Gastroesophageal sphincter (tissue), 4 donors: ENCODE measurements around the gene OR2B2. TPM values are rescaled to one million over a fixed set of nuclear protein-coding genes. Genes with fewer than 3 reads are reported as not detected.
"Not testable (repeated sequence)": the region's sequence is repeated elsewhere in the genome, so short reads cannot be mapped to it uniquely, and the experiment has no call there.

Source experiments
- ATAC-seq: fragments of 150-250 bp; one replicate; pipeline ENCODE4 v1.9.1; 2016; ENCODE audit warnings: mild to moderate bottlenecking, moderate library complexity
- H3K27ac ChIP-seq, 4 donors: fragments of 200-600 bp; sonication (generic) in 3 of 4; 1 replicate in 3 of 4; 2 replicates in 1 of 4; pipeline ENCODE4 v1.5.1; 2016 to 2019
- H3K27me3 ChIP-seq: fragments of 200-600 bp; sonication (generic); one replicate; pipeline ENCODE4 v1.5.1; 2019
- H3K36me3 ChIP-seq, 2 donors: fragments of 200-600 bp; sonication (generic); one replicate each; pipeline ENCODE4 v1.5.1; 2019; ENCODE audit warnings: control low read depth in 1 of 2
- H3K4me1 ChIP-seq, 3 donors: fragments of 200-600 bp; sonication (generic); 1 replicate in 2 of 3; 2 replicates in 1 of 3; pipeline ENCODE4 v1.5.1; 2016 to 2019; ENCODE audit warnings: control low read depth in 2 of 3
- H3K4me3 ChIP-seq, 2 donors: fragments of 200-600 bp; sonication (generic); one replicate each; pipeline ENCODE4 v1.5.1; 2019; ENCODE audit warnings: mild to moderate bottlenecking in 1 of 2, moderate library complexity in 1 of 2
- H3K9me3 ChIP-seq, 3 donors: fragments of 200-600 bp; sonication (generic); one replicate each; pipeline ENCODE4 v1.5.1; 2017 to 2019; ENCODE audit warnings: control low read depth in 2 of 3
- CTCF ChIP-seq, 4 experiments: fragments of 200-600 bp in 2 of 4; fragments of 450-650 bp in 2 of 4; sonication (generic) in 1 of 4; IDR thresholded peaks; one replicate each; pipeline ENCODE4 v1.5.1; 2017 to 2019; ENCODE audit warnings: antibody characterized with exemption in 4 of 4, mild to moderate bottlenecking in 2 of 4, moderate library complexity in 2 of 4
- EP300 ChIP-seq: sonication (generic); formaldehyde crosslinking; IDR thresholded peaks from one replicate; pipeline ENCODE4 v1.6.1; 2017; ENCODE audit warnings: antibody characterized with exemption, mild to moderate bottlenecking
- POLR2A ChIP-seq, 2 donors: fragments of 450-650 bp; IDR thresholded peaks; one replicate each; pipeline ENCODE4 v1.6.1; 2017; ENCODE audit warnings: antibody characterized with exemption in 2 of 2, mild to moderate bottlenecking in 2 of 2, moderate library complexity in 1 of 2
- POLR2AphosphoS5 ChIP-seq: sonication (generic); formaldehyde crosslinking; IDR thresholded peaks from one replicate; pipeline ENCODE4 v1.6.1; 2017; ENCODE audit warnings: antibody characterized with exemption
- WGBS, 2 donors: methylation state at CpG; one replicate each; pipeline ENCODE4 v1.1.5; 2018; ENCODE audit warnings: low coverage in 1 of 2; 5-methylcytosine and 5-hydroxymethylcytosine counted together
- total RNA-seq, 4 donors: library from RNA; depleted of rRNA; stranded (reverse); fragments of >200 nt; gene quantifications; one replicate each; pipeline ENCODE4 v1.1.0, GENCODE V29; 2016

Gene OR2B2
- total RNA-seq, 4 donors from 2014 or later, result not detected

GRCh38 chr6:27940766-27941165 is 28.6 kb upstream of the OR2B2 start:
- WGBS, 2 donors, result 56 to 87% methylated on average over 1 of the region's 1 CpG
- H3K4me1 ChIP-seq, result no peaks in the 10 kb centered on the region
- H3K36me3 ChIP-seq, result no peaks in the 10 kb centered on the region
- TF ChIP-seq EP300 (no peak), POLR2A (IDR thresholded peaks at IDR 0.05) (no peak), POLR2AphosphoS5 (no peak), CTCF (IDR thresholded peaks at IDR 0.05) (no peak)
- peaks cover 21% of the 10 kb centered on the region for H3K27me3 ChIP-seq
- no peaks in the 10 kb centered on the region for H3K9me3 ChIP-seq
- no peak overlapping the region for H3K4me3 ChIP-seq
- ATAC-seq, result no peak
- H3K27ac ChIP-seq, result no peak overlapping the region

GRCh38 chr6:27931209-27931608 is 19.0 kb upstream of the OR2B2 start:
- H3K36me3 ChIP-seq, result no peaks in the 10 kb centered on the region
- no peak for ATAC-seq
- WGBS, 2 donors, result 74 to 94% methylated on average over 2 of the region's 2 CpGs
- H3K9me3 ChIP-seq, result peaks cover 0 to 4% (median 0%) of the 10 kb centered on the region in 3 donors
- TF ChIP-seq EP300, result no peak
- TF ChIP-seq POLR2A (IDR thresholded peaks at IDR 0.05), result no peak
- H3K27me3 ChIP-seq, result peaks cover 19% of the 10 kb centered on the region
- H3K27ac ChIP-seq, result no peak overlapping the region
- no peaks in the 10 kb centered on the region for H3K4me1 ChIP-seq
- no peak overlapping the region for H3K4me3 ChIP-seq

- not testable (repeated sequence) for ATAC-seq, H3K9me3 ChIP-seq, H3K4me1 ChIP-seq, H3K36me3 ChIP-seq, H3K4me3 ChIP-seq, H3K27ac ChIP-seq
- WGBS, 2 donors, result 77 to 88% methylated on average over 4 to 5 of the region's 5 CpGs
- H3K27me3 ChIP-seq, result peaks cover 19% of the 10 kb centered on the region
Measured at GRCh38 chr6:27929930-27930329, 17.7 kb upstream of the OR2B2 start.

GRCh38 chr6:27928041-27928440 is 15.8 kb upstream of the OR2B2 start:
- 67 to 100% methylated on average over 1 of the region's 2 CpGs for WGBS, 2 donors
- H3K27me3 ChIP-seq, result peaks cover 27% of the 10 kb centered on the region
- not testable (repeated sequence) for H3K36me3 ChIP-seq, ATAC-seq, H3K4me3 ChIP-seq, H3K9me3 ChIP-seq, H3K4me1 ChIP-seq, H3K27ac ChIP-seq

GRCh38 chr6:27924179-27924578 is 12.0 kb upstream of the OR2B2 start:
- WGBS, 2 donors, result 76 to 81% methylated on average over 6 of the region's 6 CpGs
- H3K4me3 ChIP-seq, result no peak overlapping the region
- TF ChIP-seq POLR2A (IDR thresholded peaks at IDR 0.05) (no peak), POLR2AphosphoS5 (no peak), EP300 (no peak)
- H3K27me3 ChIP-seq, result peaks cover 35% of the 10 kb centered on the region
- no peak for ATAC-seq
- H3K9me3 ChIP-seq, result peaks cover 0 to 4% (median 0%) of the 10 kb centered on the region in 3 donors
- no peak overlapping the region for H3K27ac ChIP-seq
- H3K4me1 ChIP-seq, result no peaks in the 10 kb centered on the region
- no peaks in the 10 kb centered on the region for H3K36me3 ChIP-seq

GRCh38 chr6:27922949-27923348 is 10.8 kb upstream of the OR2B2 start:
- H3K27me3 ChIP-seq, result peaks cover 25% of the 10 kb centered on the region
- TF ChIP-seq POLR2AphosphoS5 (no peak), CTCF (IDR thresholded peaks at IDR 0.05) (no peak), POLR2A (IDR thresholded peaks at IDR 0.05) (no peak)
- H3K27ac ChIP-seq, result no peak overlapping the region
- ATAC-seq, result no peak
- H3K4me1 ChIP-seq, result no peaks in the 10 kb centered on the region
- H3K36me3 ChIP-seq, result no peaks in the 10 kb centered on the region
- no peak overlapping the region for H3K4me3 ChIP-seq
- H3K9me3 ChIP-seq, result no peaks in the 10 kb centered on the region

GRCh38 chr6:27908017-27908416 is 4.2 kb downstream of the OR2B2 start:
- 73 to 78% methylated on average over 1 of the region's 1 CpG for WGBS, 2 donors
- Histone ChIP-seq H3K36me3 (no peaks in the 10 kb centered on the region), H3K9me3 (no peaks in the 10 kb centered on the region), H3K27ac (no peak overlapping the region), H3K27me3 (peaks cover 17% of the 10 kb centered on the region), H3K4me1 (peaks cover 0 to 6% (median 0%) of the 10 kb centered on the region in 3 donors), H3K4me3 (no peak overlapping the region)
- no peak for ATAC-seq
- TF ChIP-seq EP300 (no peak), POLR2A (IDR thresholded peaks at IDR 0.05) (no peak), CTCF (IDR thresholded peaks at IDR 0.05) (no peak), POLR2AphosphoS5 (no peak)
